Colonic mucosa (tissue), 4 donors: ENCODE data around the gene PRKACA. TPM values are rescaled to one million over a fixed set of nuclear protein-coding genes. Genes with fewer than 3 reads are reported as not detected.

Experiments used
- DNase-seq: peaks from one replicate; pipeline ENCODE4 v3.0.0-alpha.2; 2020
- H3K27ac ChIP-seq: fragments of 200-600 bp; one replicate; pipeline ENCODE4 v1.8.0; 2021
- H3K27me3 ChIP-seq: fragments of 200-600 bp; one replicate; pipeline ENCODE4 v1.8.0; 2021
- H3K36me3 ChIP-seq: fragments of 200-600 bp; one replicate; pipeline ENCODE4 v1.8.0; 2021
- H3K4me1 ChIP-seq: fragments of 200-600 bp; one replicate; pipeline ENCODE4 v1.8.0; 2021; ENCODE audit warnings: mild to moderate bottlenecking
- H3K4me3 ChIP-seq: fragments of 200-600 bp; one replicate; pipeline ENCODE4 v1.8.0; 2021
- H3K9ac ChIP-seq, 2 donors: one replicate each; pipeline ENCODE4 v1.7.0; 2013; ENCODE audit warnings: control low read depth in 2 of 2, low read depth in 2 of 2, low read length in 2 of 2
- H3K9me3 ChIP-seq: fragments of 200-600 bp; one replicate; pipeline ENCODE4 v1.8.0; 2021
- intact Hi-C: fragments of 100-400 bp; cut with DNase I; formaldehyde crosslinking; loops from one replicate; pipeline ENCODE4 v1.14.1; 2022
- total RNA-seq, 2 donors: library from RNA; stranded (reverse); fragmentation: NEBNext Ultra II Directional in 1 of 2; extraction: Animal tissue kit (Norgen Biotek cat#: 25700) in 1 of 2; gene quantifications; one replicate each; pipeline ENCODE4 v1.2.1, GENCODE V29; 2021
- TF ChIP-seq, protein P1 (sequence below): fragments of 200-600 bp; IDR thresholded peaks from one replicate; pipeline ENCODE4 v1.8.0; 2022; ENCODE audit warnings: antibody characterized with exemption, mild to moderate bottlenecking
- donor health status: healthy.
- donor health status: DM: no; HTN: no; CAD: no.
- donor health status: DM: no; HTN: no; CAD: no.

The PRKACA gene
- total RNA-seq, 2 donors from 2014 or later: 71.0 to 89.3 TPM

DNA sequence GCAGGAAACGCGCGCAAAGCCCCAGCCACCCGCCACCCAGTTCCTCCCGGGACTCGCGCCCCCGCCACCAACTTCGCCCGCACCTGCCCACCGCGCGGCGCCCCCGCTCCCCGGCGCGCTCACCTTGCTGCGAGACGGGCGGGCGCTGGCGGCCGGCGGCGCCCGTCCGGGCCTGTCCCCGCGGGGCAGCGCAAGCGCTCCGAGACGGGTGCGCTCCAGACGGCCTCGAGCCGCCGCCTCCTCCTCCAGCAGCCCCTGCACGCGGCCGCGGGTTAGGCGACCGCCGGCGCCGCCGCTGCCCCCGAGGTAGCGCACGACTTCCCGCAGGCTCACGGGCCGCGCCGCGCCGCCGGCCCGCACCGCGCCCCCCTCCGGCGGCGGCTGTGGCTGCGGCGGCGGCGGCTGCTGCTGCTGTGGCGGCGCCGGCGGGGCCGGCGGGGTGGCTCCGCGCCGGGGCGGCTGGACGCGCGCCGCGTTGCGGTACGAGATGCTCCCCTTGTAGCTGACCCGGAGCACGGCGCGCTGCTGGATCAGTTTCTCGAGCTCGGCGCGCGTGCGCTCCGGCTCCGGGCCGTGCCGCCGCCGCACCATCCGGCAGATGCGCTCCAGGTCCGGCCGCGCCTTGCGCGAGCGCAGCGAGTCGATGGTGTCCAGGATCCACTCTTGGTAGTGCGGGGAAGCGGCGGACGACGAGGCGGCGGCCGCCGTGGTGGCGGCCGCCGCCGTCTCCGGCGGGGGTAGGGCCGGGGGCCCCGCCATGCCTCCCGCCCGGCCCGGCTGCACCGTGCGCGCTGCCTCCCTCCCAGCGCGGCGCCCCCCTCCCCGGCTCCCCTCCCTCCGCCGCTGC lies 27.7 kb downstream of the PRKACA start:
- H3K27me3 ChIP-seq: no peaks in the 10 kb centered on the region
- no peaks in the 10 kb centered on the region for H3K9me3 ChIP-seq
- no peaks in the 10 kb centered on the region for H3K36me3 ChIP-seq
- intact Hi-C loops: no loop called here
- no peak for DNase-seq
- TF ChIP-seq, protein P1, sequence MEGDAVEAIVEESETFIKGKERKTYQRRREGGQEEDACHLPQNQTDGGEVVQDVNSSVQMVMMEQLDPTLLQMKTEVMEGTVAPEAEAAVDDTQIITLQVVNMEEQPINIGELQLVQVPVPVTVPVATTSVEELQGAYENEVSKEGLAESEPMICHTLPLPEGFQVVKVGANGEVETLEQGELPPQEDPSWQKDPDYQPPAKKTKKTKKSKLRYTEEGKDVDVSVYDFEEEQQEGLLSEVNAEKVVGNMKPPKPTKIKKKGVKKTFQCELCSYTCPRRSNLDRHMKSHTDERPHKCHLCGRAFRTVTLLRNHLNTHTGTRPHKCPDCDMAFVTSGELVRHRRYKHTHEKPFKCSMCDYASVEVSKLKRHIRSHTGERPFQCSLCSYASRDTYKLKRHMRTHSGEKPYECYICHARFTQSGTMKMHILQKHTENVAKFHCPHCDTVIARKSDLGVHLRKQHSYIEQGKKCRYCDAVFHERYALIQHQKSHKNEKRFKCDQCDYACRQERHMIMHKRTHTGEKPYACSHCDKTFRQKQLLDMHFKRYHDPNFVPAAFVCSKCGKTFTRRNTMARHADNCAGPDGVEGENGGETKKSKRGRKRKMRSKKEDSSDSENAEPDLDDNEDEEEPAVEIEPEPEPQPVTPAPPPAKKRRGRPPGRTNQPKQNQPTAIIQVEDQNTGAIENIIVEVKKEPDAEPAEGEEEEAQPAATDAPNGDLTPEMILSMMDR: no peak
- H3K27ac ChIP-seq: peak overlapping the region; percentile 60
- H3K4me1 ChIP-seq: no peaks in the 10 kb centered on the region
- H3K4me3 ChIP-seq: peak overlapping the region; percentile 48
- H3K9ac ChIP-seq: peak overlapping the region; percentile 3 to 56

DNA sequence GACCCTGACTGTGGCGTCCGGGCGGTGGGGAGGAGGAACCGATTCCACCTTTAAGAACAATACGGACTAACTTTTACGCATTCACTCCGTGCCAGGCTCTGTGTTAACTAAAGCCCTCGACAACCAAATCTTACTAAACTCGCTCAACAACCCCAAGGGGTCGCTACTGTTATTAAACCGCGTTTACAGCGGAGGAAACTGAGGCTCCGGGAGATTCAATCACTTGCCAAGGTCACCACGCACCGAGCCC lies 28.2 kb downstream of the PRKACA start:
- Histone ChIP-seq H3K4me3 (peak overlapping the region; percentile 40), H3K9me3 (no peaks in the 10 kb centered on the region), H3K9ac (peak overlapping the region; percentile 3 to 56), H3K36me3 (no peaks in the 10 kb centered on the region), H3K4me1 (no peaks in the 10 kb centered on the region), H3K27ac (no peak overlapping the region), H3K27me3 (no peaks in the 10 kb centered on the region)
- DNase-seq: no peak
- intact Hi-C loops: no loop called here
- TF ChIP-seq, protein P1: no peak

DNA sequence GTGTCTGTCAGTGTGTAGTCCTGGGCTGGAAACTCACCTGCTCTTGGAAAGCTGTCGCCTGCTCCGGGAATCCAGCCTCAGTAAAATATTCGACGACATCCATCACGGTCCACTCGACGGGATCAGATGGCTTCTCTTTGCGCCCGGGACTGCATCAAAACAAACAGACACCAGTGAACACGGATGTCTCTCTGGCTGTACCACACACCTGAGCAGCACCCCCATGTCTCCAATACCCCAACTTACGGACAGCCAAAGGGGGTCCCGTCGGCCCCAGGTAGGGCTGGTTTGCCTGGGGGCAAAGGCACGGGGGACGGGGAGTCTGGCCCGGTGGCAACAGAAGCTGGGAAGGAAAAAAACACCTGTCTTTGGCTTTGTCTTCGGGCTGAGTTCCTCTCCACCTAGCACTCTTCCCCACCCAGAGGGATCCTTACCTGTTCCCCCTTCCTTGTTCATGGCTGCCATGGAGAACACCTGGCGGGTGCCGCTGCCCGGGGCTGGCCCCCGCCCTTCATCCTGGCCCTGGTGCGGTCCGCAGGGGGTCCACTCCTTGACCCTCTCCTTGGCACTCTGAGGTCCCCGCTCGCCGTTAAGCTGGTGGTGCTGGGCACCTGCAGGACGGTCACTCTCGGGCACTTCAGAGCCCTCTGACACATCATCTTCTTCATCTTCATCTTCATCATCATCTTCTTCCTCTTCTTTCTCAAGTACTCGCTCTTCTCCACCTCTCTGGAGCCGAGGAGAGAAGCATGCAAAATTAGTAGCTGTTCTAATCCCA lies 28.7 kb downstream of the PRKACA start:
- Histone ChIP-seq H3K4me1 (no peaks in the 10 kb centered on the region), H3K36me3 (no peaks in the 10 kb centered on the region), H3K9me3 (no peaks in the 10 kb centered on the region), H3K27me3 (no peaks in the 10 kb centered on the region), H3K27ac (no peak overlapping the region), H3K9ac (peak overlapping the region in 1 of 2 donors; percentile 3), H3K4me3 (peak overlapping the region; percentile 40)
- DNase-seq: no peak
- intact Hi-C loops: no loop called here
- TF ChIP-seq, protein P1: no peak

DNA sequence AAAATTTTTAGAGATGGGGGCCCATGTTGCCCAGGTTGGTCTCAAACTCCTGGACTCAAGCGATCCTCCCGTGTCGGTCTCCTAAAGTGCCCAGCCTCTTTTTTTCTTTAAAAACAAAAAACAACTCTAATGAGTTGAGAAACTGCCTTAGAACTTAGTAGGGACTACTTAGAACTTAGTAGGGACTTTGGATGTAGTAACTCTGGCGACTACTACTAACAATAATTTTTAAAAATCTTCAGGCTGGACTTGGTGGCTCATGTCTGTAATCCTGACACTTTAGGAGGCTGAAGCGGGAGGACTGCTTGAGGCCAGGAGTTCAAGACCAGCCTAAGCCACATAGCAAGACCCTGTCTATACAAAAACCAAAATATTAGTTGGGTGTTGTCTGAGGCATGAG lies 31.5 kb downstream of the PRKACA start:
- intact Hi-C loops: no loop called here
- H3K27me3 ChIP-seq: no peaks in the 10 kb centered on the region
- no peaks in the 10 kb centered on the region for H3K4me1 ChIP-seq
- DNase-seq: no peak
- H3K9me3 ChIP-seq: no peaks in the 10 kb centered on the region
- no peak overlapping the region for H3K9ac ChIP-seq
- H3K4me3 ChIP-seq: no peak overlapping the region
- no peaks in the 10 kb centered on the region for H3K36me3 ChIP-seq
- no peak overlapping the region for H3K27ac ChIP-seq
- TF ChIP-seq, protein P1: no peak

DNA sequence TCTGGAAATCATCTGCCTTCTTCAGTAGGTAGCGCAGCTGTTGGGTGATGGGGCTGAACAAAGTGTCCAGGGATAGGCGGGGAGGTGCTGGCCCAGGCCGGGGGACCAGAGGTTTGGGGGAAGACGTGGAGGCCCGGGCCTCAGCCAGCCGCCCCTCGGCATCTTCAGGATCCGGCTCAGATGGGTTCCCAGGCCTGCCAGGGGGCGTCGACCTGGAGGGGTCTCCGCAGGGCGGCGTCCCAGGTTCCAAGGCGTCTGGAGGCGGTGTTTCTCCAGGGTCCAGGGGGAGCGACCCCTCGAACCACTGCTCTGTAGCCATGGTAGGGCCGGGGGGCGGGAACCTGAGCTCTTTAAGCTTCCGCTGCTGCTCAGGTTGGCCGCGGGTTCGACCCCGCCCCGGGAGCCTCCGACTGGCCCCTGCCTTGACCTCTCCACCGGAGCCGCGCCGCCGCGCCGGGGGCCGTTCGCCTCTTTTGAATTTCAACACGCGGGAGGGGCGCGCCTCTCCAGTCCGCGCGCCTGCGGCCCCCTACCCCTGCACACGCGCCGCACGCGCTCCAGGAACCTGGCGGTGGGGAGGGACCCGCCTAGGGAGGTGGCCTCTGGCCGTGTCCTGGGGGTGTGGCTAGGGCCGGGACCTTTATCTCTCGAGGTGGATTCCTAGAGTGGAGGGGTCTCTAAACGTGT lies 32.1 kb downstream of the PRKACA start, which contains the start of gene C19orf67:
Gene C19orf67 (minus strand): TSS at position 475 of the 687 bp plus-strand sequence. CDS start 156 bp downstream, at position 319.
- Histone ChIP-seq H3K27me3 (no peaks in the 10 kb centered on the region), H3K4me3 (no peak within 1 kb of the TSS), H3K9me3 (no peaks in the 10 kb centered on the region), H3K9ac (peak within 1 kb of the TSS in 1 of 2 donors; percentile 5), H3K27ac (no peak within 1 kb of the TSS), H3K4me1 (peaks cover 1% of the 10 kb centered on the region), H3K36me3 (no peaks in the 10 kb centered on the region)
- TF ChIP-seq, protein P1: no peak
- intact Hi-C loops: no loop called here
- DNase-seq: no peak
